ENCODE measurements around the gene SIPA1L3. TPM values are rescaled to one million over a fixed set of nuclear protein-coding genes. Genes with fewer than 3 reads are reported as not detected.

Gene SIPA1L3
- total and polyA plus RNA-seq, 9 of the 15 experiments (the other 6 are each of a cell fraction or from before 2014, with no cell fraction given): 0.01 to 6.1 (median 2.5) TPM

DNA sequence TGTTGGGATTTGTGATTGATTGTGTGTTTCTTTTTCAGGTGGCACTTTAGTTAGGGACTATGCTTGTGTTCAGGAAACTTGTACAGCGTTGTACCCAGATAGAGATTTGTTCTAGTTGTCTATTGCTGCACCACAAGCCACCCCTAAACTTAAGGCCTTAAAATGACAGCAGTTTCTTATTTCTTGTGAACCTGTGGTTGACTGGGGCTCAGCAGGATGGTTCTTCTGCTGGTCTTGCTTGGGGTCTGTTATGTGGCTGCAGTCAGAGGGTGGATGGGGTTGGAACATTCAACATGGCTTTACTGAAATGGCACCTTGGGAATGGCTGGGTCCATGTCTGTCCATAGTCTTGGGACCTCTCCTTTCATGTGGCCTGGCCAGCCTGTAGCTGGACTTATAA is 28.3 kb downstream of the SIPA1L3 start:
- H4K20me1 ChIP-seq (replicated peaks; ENCODE audit: control insufficient read depth, insufficient read depth, low read length): no peaks in the 10 kb centered on the region
- CTCF ChIA-PET (ENCODE audit: low intra/inter-chr PET ratio): no interaction called here
- no peak for FAIRE-seq
- TF ChIP-seq CCAR2 (IDR thresholded peaks at IDR 0.05; ENCODE audit: low read depth, low read length): no peak
- TF ChIP-seq MAFF (IDR thresholded peaks at IDR 0.05; ENCODE audit: low read length): no peak
- TF ChIP-seq ZKSCAN3 (CRISPR knock-in tag; IDR thresholded peaks at IDR 0.05): no peak
- TF ChIP-seq LCOR (CRISPR knock-in tag; IDR thresholded peaks at IDR 0.05): no peak
- TF ChIP-seq JUN (IDR thresholded peaks at IDR 0.05; ENCODE audit: borderline replicate concordance, low read depth, low read length): no peak
- TF ChIP-seq JUN (CRISPR knock-in tag; IDR thresholded peaks at IDR 0.05; ENCODE audit: borderline replicate concordance): no peak
- TF ChIP-seq, protein P1, sequence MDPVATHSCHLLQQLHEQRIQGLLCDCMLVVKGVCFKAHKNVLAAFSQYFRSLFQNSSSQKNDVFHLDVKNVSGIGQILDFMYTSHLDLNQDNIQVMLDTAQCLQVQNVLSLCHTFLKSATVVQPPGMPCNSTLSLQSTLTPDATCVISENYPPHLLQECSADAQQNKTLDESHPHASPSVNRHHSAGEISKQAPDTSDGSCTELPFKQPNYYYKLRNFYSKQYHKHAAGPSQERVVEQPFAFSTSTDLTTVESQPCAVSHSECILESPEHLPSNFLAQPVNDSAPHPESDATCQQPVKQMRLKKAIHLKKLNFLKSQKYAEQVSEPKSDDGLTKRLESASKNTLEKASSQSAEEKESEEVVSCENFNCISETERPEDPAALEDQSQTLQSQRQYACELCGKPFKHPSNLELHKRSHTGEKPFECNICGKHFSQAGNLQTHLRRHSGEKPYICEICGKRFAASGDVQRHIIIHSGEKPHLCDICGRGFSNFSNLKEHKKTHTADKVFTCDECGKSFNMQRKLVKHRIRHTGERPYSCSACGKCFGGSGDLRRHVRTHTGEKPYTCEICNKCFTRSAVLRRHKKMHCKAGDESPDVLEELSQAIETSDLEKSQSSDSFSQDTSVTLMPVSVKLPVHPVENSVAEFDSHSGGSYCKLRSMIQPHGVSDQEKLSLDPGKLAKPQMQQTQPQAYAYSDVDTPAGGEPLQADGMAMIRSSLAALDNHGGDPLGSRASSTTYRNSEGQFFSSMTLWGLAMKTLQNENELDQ (CRISPR knock-in tag; IDR thresholded peaks at IDR 0.05; ENCODE audit: borderline replicate concordance): no peak
- TF ChIP-seq U2AF2 (optimal IDR thresholded peaks at IDR 0.05; ENCODE audit: low read depth, low read length): no peak
- no peak for TF ChIP-seq ZBTB5 (IDR thresholded peaks at IDR 0.05)
- no peak for TF ChIP-seq ELF2 (CRISPR knock-in tag; IDR thresholded peaks at IDR 0.05)
- TF ChIP-seq, protein P2, sequence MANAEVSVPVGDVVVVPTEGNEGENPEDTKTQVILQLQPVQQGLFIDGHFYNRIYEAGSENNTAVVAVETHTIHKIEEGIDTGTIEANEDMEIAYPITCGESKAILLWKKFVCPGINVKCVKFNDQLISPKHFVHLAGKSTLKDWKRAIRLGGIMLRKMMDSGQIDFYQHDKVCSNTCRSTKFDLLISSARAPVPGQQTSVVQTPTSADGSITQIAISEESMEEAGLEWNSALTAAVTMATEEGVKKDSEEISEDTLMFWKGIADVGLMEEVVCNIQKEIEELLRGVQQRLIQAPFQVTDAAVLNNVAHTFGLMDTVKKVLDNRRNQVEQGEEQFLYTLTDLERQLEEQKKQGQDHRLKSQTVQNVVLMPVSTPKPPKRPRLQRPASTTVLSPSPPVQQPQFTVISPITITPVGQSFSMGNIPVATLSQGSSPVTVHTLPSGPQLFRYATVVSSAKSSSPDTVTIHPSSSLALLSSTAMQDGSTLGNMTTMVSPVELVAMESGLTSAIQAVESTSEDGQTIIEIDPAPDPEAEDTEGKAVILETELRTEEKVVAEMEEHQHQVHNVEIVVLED (CRISPR knock-in tag; IDR thresholded peaks at IDR 0.05): no peak
- no peak for TF ChIP-seq COPS2 (conservative IDR thresholded peaks at IDR 0.05)
- no peak for TF ChIP-seq TCF7L2 (IDR thresholded peaks at IDR 0.05; ENCODE audit: low read depth, low read length)

More for the DNA sequence above, 28.3 kb downstream of the SIPA1L3 start:
- H2AFZ ChIP-seq (ENCODE audit: low read depth, low read length): no peak overlapping the region
- no peaks in the 10 kb centered on the region for H3K9me3 ChIP-seq (replicated peaks; ENCODE audit: control insufficient read depth, insufficient read depth, low read depth, low read length)
- no peak overlapping the region for H3K27ac ChIP-seq (ENCODE audit: extremely low read depth, low read depth, low read length)
- POLR2A ChIA-PET: no interaction called here
- no peaks in the 10 kb centered on the region for H3K9me1 ChIP-seq (ENCODE audit: control insufficient read depth, insufficient read depth, low read length)
- H3K4me2 ChIP-seq (ENCODE audit: insufficient read depth, low read length): no peak overlapping the region
- in situ Hi-C loops (cut with MboI) (no loop called here), intact Hi-C loops (cut with micrococcal nuclease) (no loop called here)
- no peaks in the 10 kb centered on the region for H3K36me3 ChIP-seq (ENCODE audit: control insufficient read depth, insufficient read depth, low read length)
- no peak overlapping the region for H3K4me3 ChIP-seq
- WGBS (ENCODE audit: insufficient coverage, low coverage, missing lambda C conversion rate): 12% methylated on average over 1 of the region's 1 CpG
- no TSS peak for BruUV-seq (replicated peaks)
- H3K79me2 ChIP-seq (ENCODE audit: control insufficient read depth, insufficient read depth, low read length): no peaks in the 10 kb centered on the region
- peaks cover 0 to 7% of the 10 kb centered on the region in 2 experiments; a peak in 1 of 5 replicates for H3K27me3 ChIP-seq (ENCODE audit: control insufficient read depth in 2 of 2, insufficient read depth in 2 of 2, low read length in 2 of 2)
- DNase-seq (ENCODE audit: extremely low read depth in 1 of 4, low spot score in 3 of 4): no peak
- H3K9ac ChIP-seq (ENCODE audit: insufficient read depth in 1 of 2, low read depth in 2 of 2, low read length in 2 of 2): no peak overlapping the region
- ATAC-seq: no peak
- H3K4me1 ChIP-seq (replicated peaks in 1 of 2; ENCODE audit: control insufficient read depth in 2 of 2, insufficient read depth in 2 of 2, low read length in 2 of 2): peaks cover 0 to 6% of the 10 kb centered on the region in 2 experiments; a peak in 2 of 5 replicates

Data from K562 (cell line).